Gastroesophageal sphincter (tissue), 4 donors: Measurements from ENCODE around the gene OR10G2. TPM values are rescaled to one million over a fixed set of nuclear protein-coding genes. Genes with fewer than 3 reads are reported as not detected.

Experiments
- ATAC-seq: fragments of 150-250 bp; one replicate; pipeline ENCODE4 v1.9.1; 2016; ENCODE audit warnings: mild to moderate bottlenecking, moderate library complexity
- H3K27ac ChIP-seq, 4 donors: fragments of 200-600 bp; sonication (generic) in 3 of 4; 1 replicate in 3 of 4; 2 replicates in 1 of 4; pipeline ENCODE4 v1.5.1; 2016 to 2019
- H3K27me3 ChIP-seq: fragments of 200-600 bp; sonication (generic); one replicate; pipeline ENCODE4 v1.5.1; 2019
- H3K36me3 ChIP-seq, 2 donors: fragments of 200-600 bp; sonication (generic); one replicate each; pipeline ENCODE4 v1.5.1; 2019; ENCODE audit warnings: control low read depth in 1 of 2
- H3K4me1 ChIP-seq, 3 donors: fragments of 200-600 bp; sonication (generic); 1 replicate in 2 of 3; 2 replicates in 1 of 3; pipeline ENCODE4 v1.5.1; 2016 to 2019; ENCODE audit warnings: control low read depth in 2 of 3
- H3K4me3 ChIP-seq, 2 donors: fragments of 200-600 bp; sonication (generic); one replicate each; pipeline ENCODE4 v1.5.1; 2019; ENCODE audit warnings: mild to moderate bottlenecking in 1 of 2, moderate library complexity in 1 of 2
- H3K9me3 ChIP-seq, 3 donors: fragments of 200-600 bp; sonication (generic); one replicate each; pipeline ENCODE4 v1.5.1; 2017 to 2019; ENCODE audit warnings: control low read depth in 2 of 3
- CTCF ChIP-seq, 4 experiments: fragments of 200-600 bp in 2 of 4; fragments of 450-650 bp in 2 of 4; sonication (generic) in 1 of 4; IDR thresholded peaks; one replicate each; pipeline ENCODE4 v1.5.1; 2017 to 2019; ENCODE audit warnings: antibody characterized with exemption in 4 of 4, mild to moderate bottlenecking in 2 of 4, moderate library complexity in 2 of 4
- EP300 ChIP-seq: sonication (generic); formaldehyde crosslinking; IDR thresholded peaks from one replicate; pipeline ENCODE4 v1.6.1; 2017; ENCODE audit warnings: antibody characterized with exemption, mild to moderate bottlenecking
- POLR2A ChIP-seq, 2 donors: fragments of 450-650 bp; IDR thresholded peaks; one replicate each; pipeline ENCODE4 v1.6.1; 2017; ENCODE audit warnings: antibody characterized with exemption in 2 of 2, mild to moderate bottlenecking in 2 of 2, moderate library complexity in 1 of 2
- POLR2AphosphoS5 ChIP-seq: sonication (generic); formaldehyde crosslinking; IDR thresholded peaks from one replicate; pipeline ENCODE4 v1.6.1; 2017; ENCODE audit warnings: antibody characterized with exemption
- WGBS, 2 donors: methylation state at CpG; one replicate each; pipeline ENCODE4 v1.1.5; 2018; ENCODE audit warnings: low coverage in 1 of 2; 5-methylcytosine and 5-hydroxymethylcytosine counted together
- total RNA-seq, 4 donors: library from RNA; depleted of rRNA; stranded (reverse); fragments of >200 nt; gene quantifications; one replicate each; pipeline ENCODE4 v1.1.0, GENCODE V29; 2016

OR10G2 gene
- not detected for total RNA-seq

- no peaks in the 10 kb centered on the region for H3K9me3 ChIP-seq
- no peak for TF ChIP-seq CTCF (IDR thresholded peaks at IDR 0.05)
- no peak for TF ChIP-seq EP300
- TF ChIP-seq POLR2A (IDR thresholded peaks at IDR 0.05): no peak
- no peak for TF ChIP-seq POLR2AphosphoS5
- H3K27ac ChIP-seq: no peak within 1 kb of the TSS
- ATAC-seq: no peak
- H3K4me1 ChIP-seq: no peaks in the 10 kb centered on the region
- no peaks in the 10 kb centered on the region for H3K36me3 ChIP-seq
- H3K4me3 ChIP-seq: no peak within 1 kb of the TSS
- WGBS, 2 donors: 71 to 82% methylated on average over 3 to 4 of the region's 4 CpGs
- no peaks in the 10 kb centered on the region for H3K27me3 ChIP-seq
These were observed at the start of gene OR10G2 for GRCh38 chr14:21634840-21635239. Gene OR10G2 (minus strand): TSS chr14:21634940. CDS start chr14:21634842, 98 bp downstream.

- H3K9me3 ChIP-seq: peaks cover 0 to 12% (median 0%) of the 10 kb centered on the region in 3 donors
- H3K27me3 ChIP-seq: no peaks in the 10 kb centered on the region
- H3K27ac ChIP-seq: no peak overlapping the region
- H3K4me3 ChIP-seq: no peak overlapping the region
- no peaks in the 10 kb centered on the region for H3K36me3 ChIP-seq
- TF ChIP-seq EP300: no peak
- no peak for TF ChIP-seq CTCF (IDR thresholded peaks at IDR 0.05)
- ATAC-seq: no peak
- H3K4me1 ChIP-seq: no peaks in the 10 kb centered on the region
- 82 to 85% methylated on average over 2 of the region's 2 CpGs for WGBS, 2 donors
These were observed 45.3 kb upstream of the OR10G2 start for GRCh38 chr14:21680072-21680471.

- no peak for ATAC-seq
- no peaks in the 10 kb centered on the region for H3K27me3 ChIP-seq
- 77 to 79% methylated on average over 4 of the region's 4 CpGs for WGBS, 2 donors
These were observed 40.8 kb upstream of the OR10G2 start for GRCh38 chr14:21675566-21675965.

GRCh38 chr14:21673718-21674117 is 39.0 kb upstream of the OR10G2 start, which contains the start of gene OR4E1:
Gene OR4E1 (minus strand): TSS chr14:21673818. CDS start chr14:21670935, 2,883 bp downstream.
- ATAC-seq: no peak
- H3K27ac ChIP-seq: no peak within 1 kb of the TSS
- no peak for TF ChIP-seq EP300
- TF ChIP-seq CTCF (IDR thresholded peaks at IDR 0.05): no peak
- TF ChIP-seq POLR2AphosphoS5: no peak
- H3K4me1 ChIP-seq: no peaks in the 10 kb centered on the region
- 62 to 100% methylated on average over 1 of the region's 1 CpG for WGBS, 2 donors
- H3K36me3 ChIP-seq: no peaks in the 10 kb centered on the region
- peaks cover 0 to 12% (median 0%) of the 10 kb centered on the region in 3 donors for H3K9me3 ChIP-seq
- no peaks in the 10 kb centered on the region for H3K27me3 ChIP-seq
- no peak within 1 kb of the TSS for H3K4me3 ChIP-seq

More at GRCh38 chr14:21675566-21675965, 40.8 kb upstream of the OR10G2 start:
- TF ChIP-seq CTCF (IDR thresholded peaks at IDR 0.05) (no peak), POLR2A (IDR thresholded peaks at IDR 0.05) (no peak), EP300 (no peak), POLR2AphosphoS5 (no peak)
- Histone ChIP-seq H3K4me1 (no peaks in the 10 kb centered on the region), H3K9me3 (peaks cover 0 to 12% (median 0%) of the 10 kb centered on the region in 3 donors), H3K36me3 (no peaks in the 10 kb centered on the region), H3K4me3 (no peak overlapping the region), H3K27ac (no peak overlapping the region)

- H3K4me1 ChIP-seq: no peaks in the 10 kb centered on the region
- no peaks in the 10 kb centered on the region for H3K27me3 ChIP-seq
- no peak overlapping the region for H3K4me3 ChIP-seq
- no peak overlapping the region for H3K27ac ChIP-seq
- no peaks in the 10 kb centered on the region for H3K36me3 ChIP-seq
- ATAC-seq: no peak
- no peak for TF ChIP-seq CTCF (IDR thresholded peaks at IDR 0.05)
- no peak for TF ChIP-seq POLR2AphosphoS5
- no peak for TF ChIP-seq POLR2A (IDR thresholded peaks at IDR 0.05)
- TF ChIP-seq EP300: no peak
- H3K9me3 ChIP-seq: peaks cover 0 to 12% (median 0%) of the 10 kb centered on the region in 3 donors
- WGBS, 2 donors: 44 to 76% methylated on average over 1 of the region's 1 CpG
These were observed 37.4 kb upstream of the OR10G2 start for GRCh38 chr14:21672116-21672515.
